Spleen (tissue), 11 donors: Measurements from ENCODE around the gene RIMS4. TPM values are rescaled to one million over a fixed set of nuclear protein-coding genes. Genes with fewer than 3 reads are reported as not detected.

Source experiments
- DNase-seq: peaks from one replicate; pipeline ENCODE4 v3.0.0-alpha.2; 2020
- H3K27ac ChIP-seq, 8 donors: fragments of 200-600 bp; sonication (generic) in 7 of 8; 1 replicate in 4 of 8; 2 replicates in 4 of 8; pipeline versions ENCODE4 v1.5.0 to v1.8.0; 2016 to 2021; ENCODE audit warnings: inconsistent platforms in 4 of 8, mild to moderate bottlenecking in 4 of 8, moderate library complexity in 1 of 8
- H3K27me3 ChIP-seq, 7 donors: fragments of 200-600 bp; sonication (generic) in 6 of 7; replicated peaks in 1 of 7; 1 replicate in 4 of 7; 2 replicates in 3 of 7; pipeline versions ENCODE4 v1.5.0 to v1.8.0; 2016 to 2021; ENCODE audit warnings: inconsistent platforms in 3 of 7, mild to moderate bottlenecking in 1 of 7
- H3K36me3 ChIP-seq, 6 donors: fragments of 200-600 bp; sonication (generic) in 5 of 6; 1 replicate in 4 of 6; 2 replicates in 2 of 6; pipeline versions ENCODE4 v1.5.0 to v1.8.0; 2016 to 2021; ENCODE audit warnings: inconsistent platforms in 2 of 6
- H3K4me1 ChIP-seq, 6 donors: fragments of 200-600 bp; sonication (generic) in 5 of 6; 1 replicate in 3 of 6; 2 replicates in 3 of 6; pipeline versions ENCODE4 v1.5.0 to v1.8.0; 2016 to 2021; ENCODE audit warnings: inconsistent platforms in 3 of 6
- H3K4me3 ChIP-seq, 8 donors: fragments of 200-600 bp; sonication (generic) in 7 of 8; 1 replicate in 4 of 8; 2 replicates in 4 of 8; pipeline versions ENCODE4 v1.5.0 to v1.8.0; 2016 to 2021; ENCODE audit warnings: inconsistent platforms in 4 of 8, mild to moderate bottlenecking in 4 of 8, moderate library complexity in 2 of 8
- H3K9me3 ChIP-seq, 8 donors: fragments of 200-600 bp; sonication (generic) in 7 of 8; 1 replicate in 4 of 8; 2 replicates in 4 of 8; pipeline versions ENCODE4 v1.5.0 to v1.8.0; 2016 to 2021; ENCODE audit warnings: inconsistent platforms in 4 of 8
- CTCF ChIP-seq, 11 experiments: fragments of 200-600 bp in 7 of 11; fragments of 450-650 bp in 4 of 11; sonication (generic) in 4 of 11; IDR thresholded peaks in 8 of 11; conservative IDR thresholded peaks in 3 of 11; 1 replicate in 7 of 11; 2 replicates in 4 of 11; pipeline versions ENCODE4 v1.4.0 to v1.8.0; 2016 to 2021; ENCODE audit warnings: antibody characterized with exemption in 11 of 11, inconsistent platforms in 4 of 11, mild to moderate bottlenecking in 1 of 11
- POLR2A ChIP-seq, 3 donors: fragments of 450-650 bp; IDR thresholded peaks; one replicate each; pipeline ENCODE4 v1.5.1; 2017; ENCODE audit warnings: antibody characterized with exemption in 3 of 3, mild to moderate bottlenecking in 1 of 3
- POLR2AphosphoS5 ChIP-seq, 3 donors: sonication (generic); formaldehyde crosslinking; IDR thresholded peaks; one replicate each; pipeline ENCODE4 v1.5.1; 2017; ENCODE audit warnings: antibody characterized with exemption in 3 of 3
- WGBS, 5 donors: extraction: QIAGEN DNeasy Blood & Tissue Kit in 3 of 5; methylation state at CpG; one replicate each; pipeline versions ENCODE4 v1.1.5 to v1.1.7; 2013 to 2018; 5-methylcytosine and 5-hydroxymethylcytosine counted together
- intact Hi-C: fragments of 100-400 bp; cut with DNase I; formaldehyde crosslinking; loops from one replicate; pipeline ENCODE4 v1.15.0; 2023; ENCODE audit warnings: low total_unique reads
- polyA plus RNA-seq, 3 donors: library from polyadenylated mRNA; stranded (reverse); fragments of 200-250 nt; gene quantifications; one replicate each; pipeline ENCODE4 v1.2.1, GENCODE V29; 2013
- total RNA-seq, 7 donors: library from RNA; depleted of rRNA in 3 of 7; stranded (reverse); fragments of >200 nt in 3 of 7; fragmentation: NEBNext Ultra II Directional in 4 of 7; extraction: Animal tissue kit (Norgen Biotek cat#: 25700) in 4 of 7; gene quantifications; one replicate each; pipeline versions ENCODE4 v1.1.0 to v1.2.1, GENCODE V29; 2016 to 2021
- donor health status: healthy with polysubstance abuse.
- donor health status: DM: no; HTN: no; CAD: no; lungs with moderate emphysema.
- donor health status: DM: no; HTN: no; CAD: no.
- donor health status: Bipolar disorder and iron deficiency.
- donor health status: healthy.
- donor health status: DM: no; HTN: no; CAD: no.
- donor health status: DM: yes; HTN: yes; CAD: no.

The RIMS4 gene
- total and polyA plus RNA-seq, 10 donors: under 0.01 to 0.02 TPM; not detected in 8

GRCh38 chr20:44840826-44841225, 30.5 kb upstream of the RIMS4 start:
- no peaks in the 10 kb centered on the region for H3K4me1 ChIP-seq
- intact Hi-C loops: no loop called here
- no peak for TF ChIP-seq CTCF (IDR thresholded peaks at IDR 0.05 in 8 of 11, conservative IDR thresholded peaks at IDR 0.05 in 3 of 11)
- H3K9me3 ChIP-seq: peaks cover 0 to 5% (median 0%) of the 10 kb centered on the region in 8 donors
- no peak overlapping the region for H3K27ac ChIP-seq
- no peak for DNase-seq
- no peak overlapping the region for H3K4me3 ChIP-seq
- H3K27me3 ChIP-seq: peaks cover 0 to 56% (median 3%) of the 10 kb centered on the region in 7 donors
- H3K36me3 ChIP-seq: no peaks in the 10 kb centered on the region
- 75 to 90% (median 81%) methylated on average over 5 of the region's 5 CpGs for WGBS, 5 donors

GRCh38 chr20:44839481-44839880, 29.1 kb upstream of the RIMS4 start:
- Histone ChIP-seq H3K27ac (no peak overlapping the region), H3K27me3 (peaks cover 0 to 44% (median 3%) of the 10 kb centered on the region in 7 donors), H3K36me3 (no peaks in the 10 kb centered on the region), H3K9me3 (peaks cover 0 to 5% (median 0%) of the 10 kb centered on the region in 8 donors), H3K4me3 (no peak overlapping the region), H3K4me1 (no peaks in the 10 kb centered on the region)
- intact Hi-C loops: no loop called here
- no peak for DNase-seq
- 80 to 90% (median 82%) methylated on average over 5 of the region's 5 CpGs for WGBS, 5 donors
- TF ChIP-seq POLR2AphosphoS5 (IDR thresholded peaks at IDR 0.05): no peak
- TF ChIP-seq POLR2A (IDR thresholded peaks at IDR 0.05): no peak
- no peak for TF ChIP-seq CTCF (IDR thresholded peaks at IDR 0.05 in 8 of 11, conservative IDR thresholded peaks at IDR 0.05 in 3 of 11)

GRCh38 chr20:44838521-44838920, 28.2 kb upstream of the RIMS4 start:
- DNase-seq: no peak
- Histone ChIP-seq H3K9me3 (peaks cover 0 to 5% (median 0%) of the 10 kb centered on the region in 8 donors), H3K27me3 (peaks cover 0 to 35% (median 0%) of the 10 kb centered on the region in 7 donors), H3K4me1 (no peaks in the 10 kb centered on the region), H3K36me3 (no peaks in the 10 kb centered on the region), H3K27ac (no peak overlapping the region), H3K4me3 (no peak overlapping the region)
- TF ChIP-seq POLR2AphosphoS5 (IDR thresholded peaks at IDR 0.05) (no peak), CTCF (IDR thresholded peaks at IDR 0.05 in 8 of 11, conservative IDR thresholded peaks at IDR 0.05 in 3 of 11) (no peak), POLR2A (IDR thresholded peaks at IDR 0.05) (no peak)
- intact Hi-C loops: no loop called here
- 68 to 88% (median 85%) methylated on average over 1 of the region's 1 CpG for WGBS, 5 donors

GRCh38 chr20:44837946-44838345, 27.6 kb upstream of the RIMS4 start:
- 51 to 74% (median 68%) methylated on average over 3 of the region's 3 CpGs for WGBS, 5 donors
- intact Hi-C loops: no loop called here
- TF ChIP-seq POLR2AphosphoS5 (IDR thresholded peaks at IDR 0.05) (no peak), POLR2A (IDR thresholded peaks at IDR 0.05) (no peak), CTCF (IDR thresholded peaks at IDR 0.05 in 8 of 11, conservative IDR thresholded peaks at IDR 0.05 in 3 of 11) (no peak)

More at GRCh38 chr20:44837946-44838345, 27.6 kb upstream of the RIMS4 start:
- Histone ChIP-seq H3K36me3 (no peaks in the 10 kb centered on the region), H3K27ac (no peak overlapping the region), H3K4me3 (no peak overlapping the region), H3K9me3 (peaks cover 0 to 7% (median 0%) of the 10 kb centered on the region in 8 donors), H3K4me1 (no peaks in the 10 kb centered on the region), H3K27me3 (peaks cover 0 to 31% (median 0%) of the 10 kb centered on the region in 7 donors)
- no peak for DNase-seq
